ENCODE measurements around the gene FAR2. TPM values are rescaled to one million over a fixed set of nuclear protein-coding genes. Genes with fewer than 3 reads are reported as not detected.

FAR2 gene
- total and polyA plus RNA-seq, 2 donors (not counting 3 experiments of a cell fraction or from before 2014, with no cell fraction given) = 32.3 to 61.7 TPM

- H3K9me3 ChIP-seq (replicated peaks; ENCODE audit: control insufficient read depth, insufficient read depth, low read length) = no peaks in the 10 kb centered on the region
- H3K79me2 ChIP-seq (ENCODE audit: control insufficient read depth, insufficient read depth, low read length) = no peaks in the 10 kb centered on the region
- POLR2A ChIA-PET = no interaction called here
- no peaks in the 10 kb centered on the region for H3K36me3 ChIP-seq (ENCODE audit: control insufficient read depth in 2 of 2, extremely low read depth in 1 of 2, insufficient read depth in 2 of 2, low read length in 2 of 2)
- no peaks in the 10 kb centered on the region for H4K20me1 ChIP-seq (replicated peaks; ENCODE audit: control insufficient read depth, extremely low read depth, insufficient read depth, low read length)
- no peak overlapping the region for H3K4me3 ChIP-seq (replicated peaks in 1 of 3; ENCODE audit: insufficient read depth in 1 of 3, low read depth in 1 of 3, low read length in 3 of 3)
- H2AFZ ChIP-seq (ENCODE audit: low read depth, low read length) = no peak overlapping the region
- no peaks in the 10 kb centered on the region for H3K4me1 ChIP-seq (ENCODE audit: control insufficient read depth, extremely low read depth, insufficient read depth, low read length)
- dilution Hi-C loops (cut with MboI; ENCODE audit: extremely low pct_ligation_motif_present, low sequenced_read_pairs) (no loop called here), intact Hi-C loops (cut with micrococcal nuclease) (no loop called here)
- no peak for FAIRE-seq
- no peak overlapping the region for H3K4me2 ChIP-seq (ENCODE audit: insufficient read depth, low read length)
- no peak overlapping the region for H3K27ac ChIP-seq (ENCODE audit: insufficient read depth, low read depth, low read length)
- no peak overlapping the region for H3K9ac ChIP-seq (replicated peaks; ENCODE audit: extremely low read depth, insufficient read depth, low read length)
- no peak for DNase-seq (ENCODE audit: low read depth, low spot score)
- CTCF ChIA-PET = interaction anchor here (2.0 kb wide), 1 partner anchor 14 kb away, joined by 4 read pairs; no protein-coding TSS in a partner anchor
- no peaks in the 10 kb centered on the region for H3K27me3 ChIP-seq (ENCODE audit: control insufficient read depth in 2 of 2, insufficient read depth in 2 of 2, low read length in 2 of 2)
- no peak for TF ChIP-seq MYC (IDR thresholded peaks at IDR 0.05; ENCODE audit: low read depth, low read length)
- no peak for TF ChIP-seq JUN (IDR thresholded peaks at IDR 0.05; ENCODE audit: borderline replicate concordance, insufficient read depth, insufficient read length, low read depth)
- TF ChIP-seq GATA2 (IDR thresholded peaks at IDR 0.05; ENCODE audit: insufficient read depth, insufficient read length, low read depth, low read length) = no peak
- TF ChIP-seq, protein P1, sequence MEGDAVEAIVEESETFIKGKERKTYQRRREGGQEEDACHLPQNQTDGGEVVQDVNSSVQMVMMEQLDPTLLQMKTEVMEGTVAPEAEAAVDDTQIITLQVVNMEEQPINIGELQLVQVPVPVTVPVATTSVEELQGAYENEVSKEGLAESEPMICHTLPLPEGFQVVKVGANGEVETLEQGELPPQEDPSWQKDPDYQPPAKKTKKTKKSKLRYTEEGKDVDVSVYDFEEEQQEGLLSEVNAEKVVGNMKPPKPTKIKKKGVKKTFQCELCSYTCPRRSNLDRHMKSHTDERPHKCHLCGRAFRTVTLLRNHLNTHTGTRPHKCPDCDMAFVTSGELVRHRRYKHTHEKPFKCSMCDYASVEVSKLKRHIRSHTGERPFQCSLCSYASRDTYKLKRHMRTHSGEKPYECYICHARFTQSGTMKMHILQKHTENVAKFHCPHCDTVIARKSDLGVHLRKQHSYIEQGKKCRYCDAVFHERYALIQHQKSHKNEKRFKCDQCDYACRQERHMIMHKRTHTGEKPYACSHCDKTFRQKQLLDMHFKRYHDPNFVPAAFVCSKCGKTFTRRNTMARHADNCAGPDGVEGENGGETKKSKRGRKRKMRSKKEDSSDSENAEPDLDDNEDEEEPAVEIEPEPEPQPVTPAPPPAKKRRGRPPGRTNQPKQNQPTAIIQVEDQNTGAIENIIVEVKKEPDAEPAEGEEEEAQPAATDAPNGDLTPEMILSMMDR (IDR thresholded peaks at IDR 0.05; ENCODE audit: extremely low read depth in 1 of 2, insufficient read depth in 1 of 2, low read depth in 1 of 2, low read length in 2 of 2) = no peak
- TF ChIP-seq, protein P2, sequence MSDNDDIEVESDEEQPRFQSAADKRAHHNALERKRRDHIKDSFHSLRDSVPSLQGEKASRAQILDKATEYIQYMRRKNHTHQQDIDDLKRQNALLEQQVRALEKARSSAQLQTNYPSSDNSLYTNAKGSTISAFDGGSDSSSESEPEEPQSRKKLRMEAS (IDR thresholded peaks at IDR 0.05; ENCODE audit: insufficient read depth, insufficient read length) = no peak
- TF ChIP-seq FOS (IDR thresholded peaks at IDR 0.05; ENCODE audit: borderline replicate concordance, insufficient read depth, low read length) = no peak
- TF ChIP-seq POLR2A (IDR thresholded peaks at IDR 0.05; ENCODE audit: low read depth, low read length) = no peak
- no peak for TF ChIP-seq EZH2 (IDR thresholded peaks at IDR 0.05; ENCODE audit: borderline replicate concordance, low read depth, low read length, severe bottlenecking)
- TF ChIP-seq POLR2AphosphoS5 (IDR thresholded peaks at IDR 0.05; ENCODE audit: insufficient read depth, low read depth, low read length) = no peak
- no peaks in the 10 kb centered on the region for H3K9me1 ChIP-seq (replicated peaks; ENCODE audit: control insufficient read depth, extremely low read depth, insufficient read depth, low read length)
- no TSS peak for BruUV-seq (replicated peaks)
Measured at GRCh38 chr12:29102741-29103140, 46.3 kb upstream of the FAR2 start.

Data from endothelial cell of umbilical vein (primary cell).